Upper lobe of left lung (tissue), 6 donors: ENCODE data around the gene ABCD4. TPM values are rescaled to one million over a fixed set of nuclear protein-coding genes. Genes with fewer than 3 reads are reported as not detected.

Experiments
- ATAC-seq, 2 donors: fragments of 200-7000 bp; cut with Tn5 transposase; one replicate each; pipeline ENCODE4 v1.9.1; 2022; ENCODE audit warnings: mild to moderate bottlenecking in 2 of 2, moderate library complexity in 2 of 2; ENCODE audit not compliant: low FRiP score in 2 of 2
- DNase-seq, 2 donors: peaks; one replicate each; pipeline ENCODE4 v3.0.0-alpha.2; 2019 to 2020
- H3K27ac ChIP-seq, 4 donors: fragments of 200-600 bp; sonication (generic); one replicate each; pipeline ENCODE4 v1.5.1; 2016 to 2019
- H3K27me3 ChIP-seq, 4 donors: fragments of 200-600 bp; sonication (generic); one replicate each; pipeline ENCODE4 v1.5.1; 2017 to 2019
- H3K36me3 ChIP-seq, 4 donors: fragments of 200-600 bp; sonication (generic); one replicate each; pipeline ENCODE4 v1.5.1; 2016 to 2019
- H3K4me1 ChIP-seq, 4 donors: fragments of 200-600 bp; sonication (generic); one replicate each; pipeline ENCODE4 v1.5.1; 2018 to 2019
- H3K4me3 ChIP-seq, 4 donors: fragments of 200-600 bp; sonication (generic); one replicate each; pipeline ENCODE4 v1.5.1; 2017 to 2019; ENCODE audit warnings: mild to moderate bottlenecking in 2 of 4, moderate library complexity in 1 of 4
- H3K9me3 ChIP-seq, 4 donors: fragments of 200-600 bp; sonication (generic); one replicate each; pipeline ENCODE4 v1.5.1; 2018 to 2019
- CTCF ChIP-seq, 6 experiments: fragments of 450-650 bp in 4 of 6; fragments of 200-600 bp in 2 of 6; sonication (generic) in 2 of 6; IDR thresholded peaks; one replicate each; pipeline ENCODE4 v1.5.1; 2016 to 2019; ENCODE audit warnings: antibody characterized with exemption in 6 of 6
- EP300 ChIP-seq, 4 donors: sonication (generic); formaldehyde crosslinking; IDR thresholded peaks; one replicate each; pipeline ENCODE4 v1.5.1; 2017; ENCODE audit warnings: antibody characterized with exemption in 4 of 4, control low read depth in 2 of 4
- POLR2A ChIP-seq, 4 donors: fragments of 450-650 bp; IDR thresholded peaks; one replicate each; pipeline ENCODE4 v1.5.1; 2016 to 2017; ENCODE audit warnings: antibody characterized with exemption in 4 of 4, mild to moderate bottlenecking in 2 of 4
- POLR2AphosphoS5 ChIP-seq, 2 donors: sonication (generic); formaldehyde crosslinking; IDR thresholded peaks; one replicate each; pipeline ENCODE4 v1.5.1; 2017; ENCODE audit warnings: antibody characterized with exemption in 2 of 2
- WGBS, 2 donors: methylation state at CpG; one replicate each; pipeline ENCODE4 v1.1.5; 2017 to 2018; 5-methylcytosine and 5-hydroxymethylcytosine counted together
- total RNA-seq, 6 donors: library from RNA; depleted of rRNA in 4 of 6; stranded (reverse); fragments of >200 nt in 4 of 6; gene quantifications; one replicate each; pipeline versions ENCODE4 v1.1.0 to v1.2.1, GENCODE V29; 2016 to 2021
- donor health status: DM: no; HTN: no; CAD: no; lungs with moderate emphysema.
- donor health status: DM: no; HTN: yes; CAD: no; lungs with severe emphysema.

Gene ABCD4
- total RNA-seq, 6 donors from 2014 or later, result 35.1 to 150 (median 52.5) TPM

GRCh38 chr14:74348735-74349463 lies 46.2 kb upstream of the ABCD4 start:
- DNase-seq (peak in 1 of 2 donors; percentile 68), ATAC-seq (peak; percentile 16 to 47)
- no peaks in the 10 kb centered on the region for H3K27me3 ChIP-seq
- H3K4me1 ChIP-seq, result no peaks in the 10 kb centered on the region
- no peak overlapping the region for H3K4me3 ChIP-seq
- WGBS, 2 donors, result 56 to 61% methylated on average over 12 to 14 of the region's 17 CpGs
- H3K9me3 ChIP-seq, result no peaks in the 10 kb centered on the region
- no peaks in the 10 kb centered on the region for H3K36me3 ChIP-seq
- TF ChIP-seq POLR2AphosphoS5 (IDR thresholded peaks at IDR 0.05) (no peak), POLR2A (IDR thresholded peaks at IDR 0.05) (no peak), CTCF (IDR thresholded peaks at IDR 0.05) (no peak), EP300 (IDR thresholded peaks at IDR 0.05) (no peak)
- no peak overlapping the region for H3K27ac ChIP-seq

GRCh38 chr14:74348241-74348734 lies 45.6 kb upstream of the ABCD4 start, which contains the start of gene VRTN:
Gene VRTN, plus strand, starts transcription at chr14:74348471. Its CDS starts 8,313 bp downstream, at chr14:74356784.
- Histone ChIP-seq H3K4me1 (no peaks in the 10 kb centered on the region), H3K36me3 (no peaks in the 10 kb centered on the region), H3K4me3 (no peak within 1 kb of the TSS), H3K27ac (no peak within 1 kb of the TSS), H3K9me3 (no peaks in the 10 kb centered on the region), H3K27me3 (no peaks in the 10 kb centered on the region)
- DNase-seq, result no peak
- no peak for ATAC-seq
- 58 to 71% methylated on average over 12 of the region's 12 CpGs for WGBS, 2 donors
- TF ChIP-seq CTCF (IDR thresholded peaks at IDR 0.05) (no peak), POLR2AphosphoS5 (IDR thresholded peaks at IDR 0.05) (no peak), POLR2A (IDR thresholded peaks at IDR 0.05) (no peak), EP300 (IDR thresholded peaks at IDR 0.05) (no peak)

GRCh38 chr14:74347795-74348100 lies 45.0 kb upstream of the ABCD4 start:
- Histone ChIP-seq H3K4me1 (no peaks in the 10 kb centered on the region), H3K27ac (no peak overlapping the region), H3K9me3 (no peaks in the 10 kb centered on the region), H3K36me3 (no peaks in the 10 kb centered on the region), H3K27me3 (no peaks in the 10 kb centered on the region), H3K4me3 (no peak overlapping the region)
- ATAC-seq (no peak), DNase-seq (no peak)
- TF ChIP-seq CTCF (IDR thresholded peaks at IDR 0.05) (no peak), EP300 (IDR thresholded peaks at IDR 0.05) (no peak), POLR2A (IDR thresholded peaks at IDR 0.05) (no peak), POLR2AphosphoS5 (IDR thresholded peaks at IDR 0.05) (no peak)
- WGBS, 2 donors, result 29 to 43% methylated on average over 1 of the region's 1 CpG

- H3K27ac ChIP-seq, result no peak overlapping the region
- no peaks in the 10 kb centered on the region for H3K36me3 ChIP-seq
- ATAC-seq, result no peak
- no peak for TF ChIP-seq EP300 (IDR thresholded peaks at IDR 0.05)
- TF ChIP-seq POLR2A (IDR thresholded peaks at IDR 0.05), result no peak
- no peak for TF ChIP-seq POLR2AphosphoS5 (IDR thresholded peaks at IDR 0.05)
- TF ChIP-seq CTCF (IDR thresholded peaks at IDR 0.05), result no peak
- H3K27me3 ChIP-seq, result no peaks in the 10 kb centered on the region
- H3K4me3 ChIP-seq, result no peak overlapping the region
- no peak for DNase-seq
- no peaks in the 10 kb centered on the region for H3K4me1 ChIP-seq
- WGBS, 2 donors, result 69 to 73% methylated on average over 7 of the region's 7 CpGs
- no peaks in the 10 kb centered on the region for H3K9me3 ChIP-seq
Observed at GRCh38 chr14:74347097-74347794, 44.5 kb upstream of the ABCD4 start.
